Stomach (tissue), 9 donors: Measurements from ENCODE around the gene ZNF814. TPM values are rescaled to one million over a fixed set of nuclear protein-coding genes. Genes with fewer than 3 reads are reported as not detected.
"Not testable (repeated sequence)": the region's sequence is repeated elsewhere in the genome, so short reads cannot be mapped to it uniquely, and the experiment has no call there.

Experiments
- DNase-seq, 2 donors: peaks; one replicate each; pipeline versions ENCODE4 v3.0.0 to v3.0.0-alpha.2; 2013 to 2019
- H3K27ac ChIP-seq, 5 donors: fragments of 200-600 bp in 4 of 5; sonication (generic) in 4 of 5; one replicate each; pipeline ENCODE4 v1.5.1; 2013 to 2019; ENCODE audit warnings: mild to moderate bottlenecking in 1 of 5, moderate library complexity in 1 of 5
- H3K27me3 ChIP-seq, 3 donors: fragments of 200-600 bp; sonication (generic); one replicate each; pipeline ENCODE4 v1.5.1; 2017 to 2019; ENCODE audit warnings: mixed run types in 1 of 3
- H3K36me3 ChIP-seq, 4 donors: fragments of 200-600 bp; sonication (generic); 1 replicate in 3 of 4; 2 replicates in 1 of 4; pipeline ENCODE4 v1.5.1; 2016 to 2019
- H3K4me1 ChIP-seq, 4 donors: fragments of 200-600 bp; sonication (generic); one replicate each; pipeline ENCODE4 v1.5.1; 2016 to 2019
- H3K4me3 ChIP-seq, 4 donors: fragments of 200-600 bp; sonication (generic) in 3 of 4; one replicate each; pipeline ENCODE4 v1.5.1; 2016 to 2019; ENCODE audit warnings: mild to moderate bottlenecking in 1 of 4
- H3K9me3 ChIP-seq, 4 donors: fragments of 200-600 bp; sonication (generic); one replicate each; pipeline ENCODE4 v1.5.1; 2016 to 2019
- CTCF ChIP-seq, 7 experiments: fragments of 450-650 bp in 4 of 7; fragments of 200-600 bp in 3 of 7; sonication (generic) in 3 of 7; IDR thresholded peaks; one replicate each; pipeline ENCODE4 v1.5.1; 2016 to 2019; ENCODE audit warnings: antibody characterized with exemption in 7 of 7, control low read depth in 2 of 7, mild to moderate bottlenecking in 1 of 7
- EP300 ChIP-seq: sonication (generic); formaldehyde crosslinking; IDR thresholded peaks from one replicate; pipeline ENCODE4 v1.6.1; 2017; ENCODE audit warnings: antibody characterized with exemption
- POLR2A ChIP-seq, 4 donors: fragments of 450-650 bp; IDR thresholded peaks; one replicate each; pipeline ENCODE4 v1.6.1; 2016; ENCODE audit warnings: antibody characterized with exemption in 4 of 4, control low read depth in 2 of 4, mild to moderate bottlenecking in 1 of 4, moderate library complexity in 1 of 4
- POLR2AphosphoS5 ChIP-seq, 3 donors: sonication (generic); formaldehyde crosslinking; IDR thresholded peaks; one replicate each; pipeline ENCODE4 v1.6.1; 2016; ENCODE audit warnings: antibody characterized with exemption in 3 of 3
- WGBS, 5 donors: extraction: QIAGEN DNeasy Blood & Tissue Kit in 3 of 5; methylation state at CpG; one replicate each; pipeline versions ENCODE4 v1.1.5 to v1.1.7; 2013 to 2018; 5-methylcytosine and 5-hydroxymethylcytosine counted together
- intact Hi-C: fragments of 100-400 bp; cut with DNase I; formaldehyde crosslinking; loops from one replicate; pipeline ENCODE4 v1.15.1; 2023; ENCODE audit warnings: low total_unique reads
- polyA plus RNA-seq, 3 donors: library from polyadenylated mRNA; stranded (reverse); fragments of 200-250 nt; gene quantifications; one replicate each; pipeline ENCODE4 v1.2.3, GENCODE V29; 2013
- total RNA-seq, 5 donors: library from RNA; depleted of rRNA; stranded (reverse); fragments of >200 nt; gene quantifications; one replicate each; pipeline versions ENCODE4 v1.1.0 to v1.2.3, GENCODE V29; 2014 to 2016
- donor health status: healthy with polysubstance abuse.
- donor health status: Bipolar disorder and iron deficiency.
- donor health status: healthy.

The ZNF814 gene
- total and polyA plus RNA-seq, 8 donors: 0.45 to 31.0 (median 5.0) TPM

- Histone ChIP-seq H3K36me3 (peaks cover 17 to 43% (median 37%) of the 10 kb centered on the region in 4 donors), H3K9me3 (peaks cover 0 to 25% (median 9%) of the 10 kb centered on the region in 4 donors), H3K4me1 (peaks cover 13 to 22% (median 17%) of the 10 kb centered on the region in 4 donors), H3K4me3 (peak overlapping the region; percentile 61 to 81 (median 70)), H3K27me3 (no peaks in the 10 kb centered on the region), H3K27ac (peak overlapping the region; percentile 67 to 87 (median 85))
- no peak for TF ChIP-seq CTCF (IDR thresholded peaks at IDR 0.05)
- TF ChIP-seq POLR2AphosphoS5 (IDR thresholded peaks at IDR 0.05): peak in 1 of 3 donors; percentile 32
- intact Hi-C loops: no loop called here
- peak; percentile 56 to 83 for DNase-seq
- 7 to 15% (median 9%) methylated on average over 11 of the region's 11 CpGs for WGBS, 5 donors
These were observed 38.3 kb downstream of the ZNF814 start for GRCh38 chr19:57850553-57851017.

- Histone ChIP-seq H3K27ac (peak within 1 kb of the TSS; percentile 42 to 87 (median 85)), H3K9me3 (peaks cover 0 to 18% (median 4%) of the 10 kb centered on the region in 4 donors), H3K4me1 (peaks cover 13 to 22% (median 17%) of the 10 kb centered on the region in 4 donors), H3K36me3 (peaks cover 13 to 43% (median 36%) of the 10 kb centered on the region in 4 donors), H3K4me3 (peak within 1 kb of the TSS; percentile 61 to 81 (median 70))
- TF ChIP-seq POLR2AphosphoS5 (IDR thresholded peaks at IDR 0.05): peak; percentile 67 to 79 (median 75)
- H3K27me3 ChIP-seq, intact Hi-C loops: not testable (repeated sequence)
- DNase-seq: peak; percentile 71 to 95
- WGBS, 5 donors: 0 to 1% (median 0%) methylated on average over 17 to 42 of the region's 42 CpGs
These were observed 39.0 kb downstream of the ZNF814 start, which contains the start of gene ZNF587 for GRCh38 chr19:57849666-57850473. TSS of gene ZNF587 (plus strand) at chr19:57849859. CDS start at chr19:57850039, 180 bp downstream.

GRCh38 chr19:57849162-57849665 is 39.6 kb downstream of the ZNF814 start:
- H3K27ac ChIP-seq: peak overlapping the region in 4 of 5 donors; percentile 84 to 87 (median 86)

GRCh38 chr19:57847164-57847563 is 41.7 kb downstream of the ZNF814 start:
- 68 to 96% (median 79%) methylated on average over 3 of the region's 3 CpGs for WGBS, 5 donors
- H3K36me3 ChIP-seq: peaks cover 3 to 44% (median 34%) of the 10 kb centered on the region in 4 donors

More at GRCh38 chr19:57849162-57849665, 39.6 kb downstream of the ZNF814 start:
- H3K36me3 ChIP-seq: peaks cover 11 to 43% (median 36%) of the 10 kb centered on the region in 4 donors
- H3K9me3 ChIP-seq: peaks cover 0 to 14% (median 2%) of the 10 kb centered on the region in 4 donors
- 88 to 96% (median 88%) methylated on average over 2 of the region's 2 CpGs for WGBS, 5 donors
- peaks cover 13 to 22% (median 17%) of the 10 kb centered on the region in 4 donors for H3K4me1 ChIP-seq
- DNase-seq, intact Hi-C loops, H3K27me3 ChIP-seq: not testable (repeated sequence)
- peak overlapping the region in 3 of 4 donors; percentile 61 to 81 (median 79) for H3K4me3 ChIP-seq

GRCh38 chr19:57841122-57841763 is 47.6 kb downstream of the ZNF814 start:
- Histone ChIP-seq H3K4me3 (no peak overlapping the region), H3K36me3 (peaks cover 3 to 83% (median 79%) of the 10 kb centered on the region in 4 donors), H3K27me3 (no peaks in the 10 kb centered on the region), H3K27ac (no peak overlapping the region), H3K9me3 (no peaks in the 10 kb centered on the region), H3K4me1 (no peaks in the 10 kb centered on the region)
- 67 to 83% (median 76%) methylated on average over 5 to 6 of the region's 6 CpGs for WGBS, 5 donors
- TF ChIP-seq CTCF (IDR thresholded peaks at IDR 0.05) (no peak), POLR2A (IDR thresholded peaks at IDR 0.05) (no peak), EP300 (no peak), POLR2AphosphoS5 (IDR thresholded peaks at IDR 0.05) (no peak)
- intact Hi-C loops: no loop called here
- DNase-seq: no peak

More at GRCh38 chr19:57847164-57847563, 41.7 kb downstream of the ZNF814 start:
- H3K27me3 ChIP-seq, H3K9me3 ChIP-seq, intact Hi-C loops, H3K27ac ChIP-seq, H3K4me3 ChIP-seq: not testable (repeated sequence)
- DNase-seq: peak in 1 of 2 donors; percentile 12
- peaks cover 13 to 22% (median 17%) of the 10 kb centered on the region in 4 donors for H3K4me1 ChIP-seq

GRCh38 chr19:57838622-57839191 is 50.1 kb downstream of the ZNF814 start:
- H3K27me3 ChIP-seq, intact Hi-C loops, DNase-seq, H3K27ac ChIP-seq, H3K9me3 ChIP-seq, H3K4me1 ChIP-seq, H3K4me3 ChIP-seq: not testable (repeated sequence)
- 88 to 94% (median 90%) methylated on average over 4 to 5 of the region's 5 CpGs for WGBS, 5 donors
- peaks cover 0 to 64% (median 62%) of the 10 kb centered on the region in 4 donors for H3K36me3 ChIP-seq

GRCh38 chr19:57836991-57837390 is 51.8 kb downstream of the ZNF814 start:
- H3K9me3 ChIP-seq, DNase-seq, intact Hi-C loops, H3K27me3 ChIP-seq, H3K4me1 ChIP-seq, H3K27ac ChIP-seq, H3K4me3 ChIP-seq: not testable (repeated sequence)
- 92 to 97% (median 96%) methylated on average over 5 of the region's 5 CpGs for WGBS, 5 donors
- H3K36me3 ChIP-seq: peaks cover 0 to 51% (median 49%) of the 10 kb centered on the region in 4 donors
